ENCODE results near the gene ARFGAP3. TPM values are rescaled to one million over a fixed set of nuclear protein-coding genes. Genes with fewer than 3 reads are reported as not detected.

ARFGAP3 gene
- total RNA-seq, 1 experiment from 2014 or later = 15.0 TPM

GRCh38 chr22:42764895-42765363, 92.1 kb downstream of the ARFGAP3 start:
- no peak overlapping the region; a peak in 1 of 7 replicates for H3K27ac Mint-ChIP-seq
- H2BK12ac ChIP-seq (ENCODE audit: insufficient read length, low read depth, low read length) = no peak overlapping the region
- no peak for DNase-seq
- TF ChIP-seq CTCF (conservative IDR thresholded peaks at IDR 0.05) = no peak
- H3K79me1 ChIP-seq (ENCODE audit: insufficient read depth, low read depth, low read length, poor library complexity, severe bottlenecking) = no peaks in the 10 kb centered on the region
- H3K23me2 ChIP-seq (ENCODE audit: insufficient read length, low read depth, low read length, poor library complexity, severe bottlenecking) = no peaks in the 10 kb centered on the region
- no peak overlapping the region for H4K8ac ChIP-seq (replicated peaks; ENCODE audit: insufficient read length, low read depth, low read length)
- no CpG with 5 or more reads among the region's 11 CpGs for WGBS (ENCODE audit: extremely low coverage, insufficient read length, low lambda C conversion rate)
- no peaks in the 10 kb centered on the region for H3K4me1 ChIP-seq (ENCODE audit: insufficient read depth, low read length)
- H3K9me3 ChIP-seq (ENCODE audit: control insufficient read depth, low read depth, low read length) = no peaks in the 10 kb centered on the region
- H2AK5ac ChIP-seq (ENCODE audit: insufficient read length, low read length) = no peak overlapping the region
- peaks cover 0 to under 1% of the 10 kb centered on the region in 2 experiments; a peak in 2 of 4 replicates for H3K4me1 Mint-ChIP-seq
- no peak overlapping the region for H3K14ac ChIP-seq (ENCODE audit: insufficient read depth, low read length)
- no peak overlapping the region for H3K4ac ChIP-seq (ENCODE audit: low read depth, low read length)
- no peak overlapping the region for H3T11ph ChIP-seq (ENCODE audit: low read length)
- H3K27ac ChIP-seq (ENCODE audit: insufficient read length, low read depth, low read length) = no peak overlapping the region
- no peak overlapping the region for H3K4me3 Mint-ChIP-seq
- no peaks in the 10 kb centered on the region; a peak in 1 of 5 replicates for H3K9me3 Mint-ChIP-seq
- no peak overlapping the region for H2AFZ ChIP-seq (ENCODE audit: low read length)
- peaks cover 2% of the 10 kb centered on the region for H3K27me3 Mint-ChIP-seq (ENCODE audit: low read depth)
- no peak overlapping the region for H2BK5ac ChIP-seq (ENCODE audit: insufficient read length, low read length)
- no peaks in the 10 kb centered on the region for H3K36me3 Mint-ChIP-seq (ENCODE audit: insufficient read depth in 1 of 3, low read depth in 3 of 3)
- H3K79me2 ChIP-seq (ENCODE audit: insufficient read depth, low read length) = no peaks in the 10 kb centered on the region
- no peak overlapping the region for H3K18ac ChIP-seq (ENCODE audit: insufficient read length, low read depth, low read length)
- H3K56ac ChIP-seq (ENCODE audit: insufficient read length, low read depth, low read length) = no peak overlapping the region
- H4K20me1 ChIP-seq (ENCODE audit: control insufficient read depth, insufficient read depth, insufficient read length) = peaks cover 2% of the 10 kb centered on the region
- no peaks in the 10 kb centered on the region for H3K27me3 ChIP-seq (ENCODE audit: insufficient read depth, low read length)
- no peak overlapping the region for H4K91ac ChIP-seq (ENCODE audit: insufficient read length, low read depth, low read length)
- H4K5ac ChIP-seq (ENCODE audit: insufficient read length, low read depth, low read length) = no peak overlapping the region
- no peak overlapping the region for H2BK20ac ChIP-seq (ENCODE audit: low read depth, low read length, poor library complexity, severe bottlenecking)
- no peak overlapping the region for H3K9ac ChIP-seq (ENCODE audit: extremely low read depth, insufficient read length, low read length)
- no peak overlapping the region for H2BK120ac ChIP-seq (ENCODE audit: low read depth, low read length, poor library complexity, severe bottlenecking)
- H2BK15ac ChIP-seq (ENCODE audit: low read depth, low read length) = no peak overlapping the region
- no peak overlapping the region for H3K23ac ChIP-seq (ENCODE audit: insufficient read length, low read depth, low read length)
- no peak overlapping the region for H3K4me2 ChIP-seq (ENCODE audit: insufficient read depth, insufficient read length, low read length)

Measured in H9 (cell line).